Sigmoid colon (tissue), 4 donors: Measurements from ENCODE around the gene MELTF.
A peak's percentile ranks its signal among the peaks of the same experiment; 100 is the strongest.

ENCODE experiments used
- CTCF ChIP-seq, 4 experiments: fragments of 450-650 bp in 3 of 4; fragments of 200-600 bp in 1 of 4; IDR thresholded peaks; one replicate each; pipeline ENCODE4 v1.5.1; 2016 to 2019; ENCODE audit warnings: antibody characterized with exemption in 4 of 4, mild to moderate bottlenecking in 3 of 4, moderate library complexity in 2 of 4
- EP300 ChIP-seq, 4 donors: sonication (generic); formaldehyde crosslinking; IDR thresholded peaks; one replicate each; pipeline ENCODE4 v1.6.1; 2017; ENCODE audit warnings: antibody characterized with exemption in 4 of 4
- POLR2A ChIP-seq, 2 donors: fragments of 450-650 bp; IDR thresholded peaks; one replicate each; pipeline ENCODE4 v1.6.1; 2016; ENCODE audit warnings: antibody characterized with exemption in 2 of 2, mild to moderate bottlenecking in 2 of 2, moderate library complexity in 2 of 2
- POLR2AphosphoS5 ChIP-seq, 4 donors: sonication (generic); formaldehyde crosslinking; IDR thresholded peaks; one replicate each; pipeline ENCODE4 v1.6.1; 2017; ENCODE audit warnings: antibody characterized with exemption in 4 of 4

GRCh38 chr3:197029511-197030167 is at the start of gene MELTF:
- TF ChIP-seq EP300 (IDR thresholded peaks at IDR 0.05) (no peak), CTCF (IDR thresholded peaks at IDR 0.05) (peak in 2 of 4 experiments; percentile 11 to 85), POLR2A (IDR thresholded peaks at IDR 0.05) (no peak), POLR2AphosphoS5 (IDR thresholded peaks at IDR 0.05) (no peak)
